WTC11 (cell line): ENCODE measurements around the gene AJM1. TPM values are rescaled to one million over a fixed set of nuclear protein-coding genes. Genes with fewer than 3 reads are reported as not detected.

Experiments
- HMGXB4 ChIP-seq: sonication (generic); formaldehyde crosslinking; IDR thresholded peaks from 2 replicates; pipeline ENCODE4 v1.8.1; 2023; ENCODE audit warnings: mild to moderate bottlenecking, moderate library complexity, missing genetic modification reagents
- microRNA-seq: library from miRNA; unstranded; fragments of <30 nt; microRNA quantifications from one replicate; pipeline ENCODE4 v1.2.0, GENCODE V29; 2022; ENCODE audit warnings: borderline number of aligned reads
- total RNA-seq: library from RNA; stranded (reverse); gene quantifications from 3 replicates; pipeline ENCODE4 v1.2.3, GENCODE V29; 2021

The AJM1 gene
- total RNA-seq, 1 experiment from 2014 or later, result 1.6 TPM

- TF ChIP-seq HMGXB4 (CRISPR knock-in tag), result no peak
These were observed 48.4 kb downstream of the AJM1 start (continued) for GRCh38 chr9:136890661-136891060.

Small RNAs within 50 kb of the gene (microRNA-seq; reads per million reads assigned to microRNA genes)
- not detected for gene MIR4292
- gene MIR4479, result 1.7 reads per million

Other genes with a start within 250 kb of the AJM1 start
- gene EGFL7, start 179.6 kb upstream of the AJM1 start, total RNA-seq, result 54.6 to 64.9 TPM (median 62.8 TPM) in 3 replicates
- gene AGPAT2, start 155.0 kb upstream of the AJM1 start, total RNA-seq, result 40.2 to 42.2 TPM (median 41.2 TPM) in 3 replicates
- gene DIPK1B, start 129.9 kb upstream of the AJM1 start, total RNA-seq, result 45.4 to 49.8 TPM (median 48.9 TPM) in 3 replicates
- 2.4 to 3.7 TPM (median 3.3 TPM) in 3 replicates for gene LCN10, start 99.5 kb upstream of the AJM1 start, total RNA-seq
- not detected in 3 replicates for gene LCN6, start 94.0 kb upstream of the AJM1 start, total RNA-seq
- gene LCN8, start 84.2 kb upstream of the AJM1 start, total RNA-seq, result 0.21 TPM in 1 of 3 replicates, not detected in the others
- 0.52 to 1.0 TPM (median 0.96 TPM) in 3 replicates for gene LCN15, start 78.0 kb upstream of the AJM1 start, total RNA-seq
- 72.0 to 86.7 TPM (median 86.1 TPM) in 3 replicates for gene TMEM141, start 51.1 kb upstream of the AJM1 start, total RNA-seq
- 1.7 to 2.1 TPM (median 2.0 TPM) in 3 replicates for gene CCDC183, start 46.1 kb upstream of the AJM1 start, total RNA-seq
- gene RABL6, start 34.5 kb upstream of the AJM1 start, total RNA-seq, result 134 to 171 TPM (median 139 TPM) in 3 replicates
- 138 to 176 TPM (median 173 TPM) in 3 replicates for gene PHPT1, start 6.9 kb downstream of the AJM1 start, total RNA-seq
- 6.7 to 12.1 TPM (median 10.9 TPM) in 3 replicates for gene MAMDC4, start 9.9 kb downstream of the AJM1 start, total RNA-seq
- gene EDF1, start 23.8 kb downstream of the AJM1 start, total RNA-seq, result 312 to 334 TPM (median 328 TPM) in 3 replicates
- gene TRAF2, start 44.0 kb downstream of the AJM1 start, total RNA-seq, result 55.0 to 62.5 TPM (median 61.3 TPM) in 3 replicates
- 58.2 to 70.5 TPM (median 63.9 TPM) in 3 replicates for gene FBXW5, start 102.3 kb downstream of the AJM1 start, total RNA-seq
- gene C8G, start 102.8 kb downstream of the AJM1 start, total RNA-seq, result 0.85 to 1.7 TPM (median 1.5 TPM) in 3 replicates
- 1.9 to 4.7 TPM (median 3.4 TPM) in 3 replicates for gene LCN12, start 109.8 kb downstream of the AJM1 start, total RNA-seq
- 2.2 to 4.0 TPM (median 2.9 TPM) in 3 replicates for gene PTGDS, start 135.0 kb downstream of the AJM1 start, total RNA-seq
- 0.27 to 0.50 TPM (median 0.34 TPM) in 3 replicates for gene LCNL1, start 140.5 kb downstream of the AJM1 start, total RNA-seq
- gene PAXX, start 149.9 kb downstream of the AJM1 start, total RNA-seq, result 44.1 to 45.3 TPM (median 44.6 TPM) in 3 replicates
- gene CLIC3, start 154.1 kb downstream of the AJM1 start, total RNA-seq, result 0.31 to 0.41 TPM in 2 of 3 replicates, not detected in the other
- 19.2 to 28.3 TPM (median 25.9 TPM) in 3 replicates for gene ABCA2, start 185.8 kb downstream of the AJM1 start, total RNA-seq
- gene FUT7, start 189.6 kb downstream of the AJM1 start, total RNA-seq, result not detected in 3 replicates
- gene NPDC1, start 203.7 kb downstream of the AJM1 start, total RNA-seq, result 64.3 to 68.8 TPM (median 64.5 TPM) in 3 replicates
- gene ENTPD2, start 211.6 kb downstream of the AJM1 start, total RNA-seq, result 8.3 to 9.6 TPM (median 9.2 TPM) in 3 replicates
- gene SAPCD2, start 228.1 kb downstream of the AJM1 start, total RNA-seq, result 52.0 to 67.0 TPM (median 53.6 TPM) in 3 replicates
- gene UAP1L1, start 235.0 kb downstream of the AJM1 start, total RNA-seq, result 12.1 to 17.7 TPM (median 14.3 TPM) in 3 replicates
- 44.9 to 57.1 TPM (median 47.1 TPM) in 3 replicates for gene MAN1B1, start 244.5 kb downstream of the AJM1 start, total RNA-seq